ENCODE data around the gene FASN.

Gene FASN

DNA sequence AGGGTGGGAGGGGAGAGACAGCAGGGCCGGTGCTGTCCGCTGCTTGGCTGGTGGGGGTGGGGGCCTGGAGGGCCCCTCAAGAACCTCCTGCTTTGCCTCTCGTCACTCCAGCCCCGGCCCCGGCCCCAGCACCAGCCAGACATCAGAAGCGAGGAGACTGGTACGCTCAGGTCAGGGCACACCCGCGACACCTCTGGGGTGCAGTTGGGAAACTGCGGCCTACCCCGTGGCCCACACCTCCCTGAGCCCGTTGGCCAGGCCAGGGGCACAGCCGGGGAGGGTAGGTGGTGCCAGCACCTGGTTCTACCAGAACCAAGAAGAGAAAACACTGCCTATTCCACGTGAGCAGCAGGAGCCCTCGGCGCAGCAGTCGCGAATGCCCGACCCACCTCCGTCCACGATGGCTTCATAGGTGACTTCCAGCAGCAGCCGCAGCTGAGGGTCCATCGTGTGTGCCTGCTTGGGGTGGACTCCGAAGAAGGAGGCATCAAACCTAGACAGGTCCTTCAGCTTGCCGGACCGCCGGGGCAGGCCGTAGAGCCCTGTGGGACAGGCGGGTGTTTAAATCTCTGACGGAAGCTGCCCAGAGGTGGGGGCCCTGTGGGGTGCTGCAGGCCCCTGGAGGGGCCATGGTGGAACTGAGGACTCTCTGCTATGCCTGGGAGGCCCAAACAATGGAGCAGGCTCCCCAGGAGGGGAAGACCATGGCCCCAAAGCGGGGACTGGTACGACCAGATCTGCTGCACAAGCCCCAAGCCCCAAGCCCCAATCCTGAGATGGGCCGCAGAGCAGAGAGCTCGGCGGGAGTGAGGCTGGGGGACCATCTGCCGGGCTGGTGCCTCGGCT, 2.9 kb downstream of the FASN start:
- H2BK120ac ChIP-seq (ENCODE audit: low read depth, low read length), result no peak overlapping the region
- H3K36me3 ChIP-seq (ENCODE audit: control insufficient read depth in 1 of 2, insufficient read depth in 2 of 2, low read depth in 1 of 2, low read length in 2 of 2), result peaks cover 47 to 69% of the 10 kb centered on the region in 2 experiments
- H3K4me2 ChIP-seq (ENCODE audit: low read length, poor library complexity, severe bottlenecking), result no peak overlapping the region
- H2AFZ ChIP-seq (ENCODE audit: low read depth, low read length), result no peak overlapping the region
- H2BK5ac ChIP-seq (ENCODE audit: low read depth, low read length, poor library complexity, severe bottlenecking), result no peak overlapping the region
- no peak overlapping the region for H2AK5ac ChIP-seq (ENCODE audit: low read length, severe bottlenecking)
- H3K27me3 ChIP-seq (ENCODE audit: control insufficient read depth in 1 of 2, insufficient read depth in 1 of 2, low read length in 2 of 2), result no peaks in the 10 kb centered on the region
- H3K79me1 ChIP-seq (replicated peaks; ENCODE audit: low read length, poor library complexity, severe bottlenecking), result peaks cover 31% of the 10 kb centered on the region
- H4K8ac ChIP-seq (ENCODE audit: low read length), result no peak overlapping the region
- no peak overlapping the region for H2BK12ac ChIP-seq (ENCODE audit: low read length in 2 of 2)
- no peak overlapping the region for H3K27ac ChIP-seq (ENCODE audit: low read length, poor library complexity, severe bottlenecking)
- H2BK15ac ChIP-seq (ENCODE audit: low read depth, poor library complexity, severe bottlenecking), result no peak overlapping the region
- peak overlapping the region in 1 of 2 experiments; percentile 38 for H3K18ac ChIP-seq (ENCODE audit: low read depth in 1 of 2, low read length in 2 of 2)
- peaks cover 33% of the 10 kb centered on the region for H3K4me1 ChIP-seq (ENCODE audit: control insufficient read depth, insufficient read depth, low read depth, low read length)
- peak overlapping the region in 1 of 2 experiments; percentile 84 for H3K4me3 ChIP-seq (ENCODE audit: insufficient read depth in 1 of 2, low read depth in 1 of 2, low read length in 2 of 2)
- no peak for DNase-seq
- no peak overlapping the region for H3K4ac ChIP-seq (ENCODE audit: low read depth in 1 of 2, low read length in 2 of 2)
- peak overlapping the region; percentile 90 for H3K9ac ChIP-seq (ENCODE audit: low read length)
- no peak overlapping the region for H3K14ac ChIP-seq (ENCODE audit: low read length in 2 of 2)
- H3K23ac ChIP-seq (ENCODE audit: low read length in 2 of 2), result peak overlapping the region in 1 of 2 experiments; percentile 80
- 90% methylated on average over 35 of the region's 37 CpGs for WGBS
- no peak overlapping the region for H4K91ac ChIP-seq (ENCODE audit: low read length)
- H3K9me3 ChIP-seq (ENCODE audit: control insufficient read depth, low read length), result no peaks in the 10 kb centered on the region

GRCh38 chr17:82092995-82093751, 4.9 kb downstream of the FASN start:
- Histone ChIP-seq H2BK5ac (ENCODE audit: low read depth, low read length, poor library complexity, severe bottlenecking) (no peak overlapping the region), H3K27ac (ENCODE audit: low read length, poor library complexity, severe bottlenecking) (no peak overlapping the region), H3K14ac (ENCODE audit: low read length in 2 of 2) (no peak overlapping the region), H3K23ac (ENCODE audit: low read length in 2 of 2) (no peak overlapping the region), H3K9ac (ENCODE audit: low read length) (no peak overlapping the region), H3K4me3 (ENCODE audit: insufficient read depth in 1 of 2, low read depth in 1 of 2, low read length in 2 of 2) (no peak overlapping the region), H3K79me1 (replicated peaks; ENCODE audit: low read length, poor library complexity, severe bottlenecking) (peaks cover 34% of the 10 kb centered on the region), H3K27me3 (ENCODE audit: control insufficient read depth in 1 of 2, insufficient read depth in 1 of 2, low read length in 2 of 2) (no peaks in the 10 kb centered on the region), H2BK120ac (ENCODE audit: low read depth, low read length) (no peak overlapping the region), H3K4ac (ENCODE audit: low read depth in 1 of 2, low read length in 2 of 2) (no peak overlapping the region), H2AFZ (ENCODE audit: low read depth, low read length) (no peak overlapping the region), H2BK12ac (ENCODE audit: low read length in 2 of 2) (no peak overlapping the region), H3K4me1 (ENCODE audit: control insufficient read depth, insufficient read depth, low read depth, low read length) (peaks cover 21% of the 10 kb centered on the region), H3K18ac (ENCODE audit: low read depth in 1 of 2, low read length in 2 of 2) (no peak overlapping the region), H3K9me3 (ENCODE audit: control insufficient read depth, low read length) (no peaks in the 10 kb centered on the region), H3K4me2 (ENCODE audit: low read length, poor library complexity, severe bottlenecking) (no peak overlapping the region), H3K36me3 (ENCODE audit: control insufficient read depth in 1 of 2, insufficient read depth in 2 of 2, low read depth in 1 of 2, low read length in 2 of 2) (peaks cover 67 to 89% of the 10 kb centered on the region in 2 experiments), H4K8ac (ENCODE audit: low read length) (peak overlapping the region; percentile 51), H2BK15ac (ENCODE audit: low read depth, poor library complexity, severe bottlenecking) (no peak overlapping the region), H4K91ac (ENCODE audit: low read length) (peak overlapping the region; percentile 6), H2AK5ac (ENCODE audit: low read length, severe bottlenecking) (no peak overlapping the region)
- WGBS, result 98% methylated on average over 40 of the region's 40 CpGs
- no peak for DNase-seq

- Histone ChIP-seq H2AFZ (ENCODE audit: low read depth, low read length) (no peak overlapping the region), H2BK12ac (ENCODE audit: low read length in 2 of 2) (no peak overlapping the region), H3K4ac (ENCODE audit: low read depth in 1 of 2, low read length in 2 of 2) (no peak overlapping the region), H3K18ac (ENCODE audit: low read depth in 1 of 2, low read length in 2 of 2) (no peak overlapping the region), H3K36me3 (ENCODE audit: control insufficient read depth in 1 of 2, insufficient read depth in 2 of 2, low read depth in 1 of 2, low read length in 2 of 2) (peaks cover 73 to 95% of the 10 kb centered on the region in 2 experiments), H3K27ac (ENCODE audit: low read length, poor library complexity, severe bottlenecking) (no peak overlapping the region), H3K4me3 (ENCODE audit: insufficient read depth in 1 of 2, low read depth in 1 of 2, low read length in 2 of 2) (no peak overlapping the region), H3K4me1 (ENCODE audit: control insufficient read depth, insufficient read depth, low read depth, low read length) (peaks cover 21% of the 10 kb centered on the region), H3K4me2 (ENCODE audit: low read length, poor library complexity, severe bottlenecking) (no peak overlapping the region), H2BK15ac (ENCODE audit: low read depth, poor library complexity, severe bottlenecking) (no peak overlapping the region), H4K8ac (ENCODE audit: low read length) (no peak overlapping the region), H2AK5ac (ENCODE audit: low read length, severe bottlenecking) (no peak overlapping the region), H3K9me3 (ENCODE audit: control insufficient read depth, low read length) (no peaks in the 10 kb centered on the region), H3K27me3 (ENCODE audit: control insufficient read depth in 1 of 2, insufficient read depth in 1 of 2, low read length in 2 of 2) (no peaks in the 10 kb centered on the region), H3K14ac (ENCODE audit: low read length in 2 of 2) (no peak overlapping the region), H2BK120ac (ENCODE audit: low read depth, low read length) (no peak overlapping the region), H4K91ac (ENCODE audit: low read length) (no peak overlapping the region), H2BK5ac (ENCODE audit: low read depth, low read length, poor library complexity, severe bottlenecking) (no peak overlapping the region), H3K79me1 (replicated peaks; ENCODE audit: low read length, poor library complexity, severe bottlenecking) (peaks cover 39% of the 10 kb centered on the region), H3K9ac (ENCODE audit: low read length) (no peak overlapping the region), H3K23ac (ENCODE audit: low read length in 2 of 2) (no peak overlapping the region)
- 95% methylated on average over 20 of the region's 20 CpGs for WGBS
- no peak for DNase-seq
Measured at GRCh38 chr17:82092628-82092994, 5.4 kb downstream of the FASN start.

DNA sequence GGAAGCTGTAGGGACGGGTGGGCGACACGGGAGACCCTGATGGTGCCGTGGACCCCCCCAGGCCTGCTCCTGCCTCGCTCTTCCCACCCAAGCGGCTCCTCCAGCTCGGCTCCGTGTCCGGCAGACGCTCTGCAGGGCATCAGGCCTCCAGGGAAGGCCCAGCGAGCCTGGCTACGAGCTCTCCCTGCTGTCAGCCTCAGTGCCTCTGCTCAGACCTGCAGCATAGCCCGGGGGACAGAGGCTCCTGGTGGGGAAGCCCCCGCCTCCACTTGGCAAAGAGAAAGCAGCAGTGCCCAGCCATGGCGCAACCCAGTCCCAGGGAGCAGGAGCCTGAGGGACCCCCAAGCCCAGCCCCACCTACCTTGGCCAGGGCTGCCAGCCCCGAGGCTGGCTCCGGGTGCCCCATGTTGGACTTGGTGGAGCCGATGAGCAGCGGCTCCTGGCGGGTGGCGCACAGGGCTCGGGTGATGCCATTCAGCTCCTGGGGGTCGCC, 5.9 kb downstream of the FASN start:
- Histone ChIP-seq H2AK5ac (ENCODE audit: low read length, severe bottlenecking) (no peak overlapping the region), H3K36me3 (ENCODE audit: control insufficient read depth in 1 of 2, insufficient read depth in 2 of 2, low read depth in 1 of 2, low read length in 2 of 2) (peaks cover 77 to 98% of the 10 kb centered on the region in 2 experiments), H3K9ac (ENCODE audit: low read length) (no peak overlapping the region), H3K18ac (ENCODE audit: low read depth in 1 of 2, low read length in 2 of 2) (no peak overlapping the region), H3K9me3 (ENCODE audit: control insufficient read depth, low read length) (no peaks in the 10 kb centered on the region), H3K4me3 (ENCODE audit: insufficient read depth in 1 of 2, low read depth in 1 of 2, low read length in 2 of 2) (no peak overlapping the region), H3K27me3 (ENCODE audit: control insufficient read depth in 1 of 2, insufficient read depth in 1 of 2, low read length in 2 of 2) (no peaks in the 10 kb centered on the region), H3K23ac (ENCODE audit: low read length in 2 of 2) (no peak overlapping the region), H3K79me1 (replicated peaks; ENCODE audit: low read length, poor library complexity, severe bottlenecking) (peaks cover 39% of the 10 kb centered on the region), H3K27ac (ENCODE audit: low read length, poor library complexity, severe bottlenecking) (no peak overlapping the region), H3K4ac (ENCODE audit: low read depth in 1 of 2, low read length in 2 of 2) (no peak overlapping the region), H2BK12ac (ENCODE audit: low read length in 2 of 2) (no peak overlapping the region), H4K91ac (ENCODE audit: low read length) (no peak overlapping the region), H3K4me1 (ENCODE audit: control insufficient read depth, insufficient read depth, low read depth, low read length) (peaks cover 20% of the 10 kb centered on the region), H4K8ac (ENCODE audit: low read length) (no peak overlapping the region), H3K4me2 (ENCODE audit: low read length, poor library complexity, severe bottlenecking) (no peak overlapping the region), H2BK5ac (ENCODE audit: low read depth, low read length, poor library complexity, severe bottlenecking) (no peak overlapping the region), H2BK120ac (ENCODE audit: low read depth, low read length) (no peak overlapping the region), H2AFZ (ENCODE audit: low read depth, low read length) (no peak overlapping the region), H2BK15ac (ENCODE audit: low read depth, poor library complexity, severe bottlenecking) (no peak overlapping the region), H3K14ac (ENCODE audit: low read length in 2 of 2) (no peak overlapping the region)
- no peak for DNase-seq
- WGBS, result 95% methylated on average over 23 of the region's 23 CpGs

All from mesenchymal stem cell (in vitro differentiated cells and primary cell).